HG02981 (cell line): ENCODE results near the gene WNT9A.

ENCODE experiments used
- ATAC-seq: cut with Tn5 transposase; IDR thresholded peaks from one replicate; pipeline ENCODE4 v1.9.1; 2021; ENCODE audit warnings: mild to moderate bottlenecking, moderate library complexity; ENCODE audit not compliant: unreplicated experiment

WNT9A gene

DNA sequence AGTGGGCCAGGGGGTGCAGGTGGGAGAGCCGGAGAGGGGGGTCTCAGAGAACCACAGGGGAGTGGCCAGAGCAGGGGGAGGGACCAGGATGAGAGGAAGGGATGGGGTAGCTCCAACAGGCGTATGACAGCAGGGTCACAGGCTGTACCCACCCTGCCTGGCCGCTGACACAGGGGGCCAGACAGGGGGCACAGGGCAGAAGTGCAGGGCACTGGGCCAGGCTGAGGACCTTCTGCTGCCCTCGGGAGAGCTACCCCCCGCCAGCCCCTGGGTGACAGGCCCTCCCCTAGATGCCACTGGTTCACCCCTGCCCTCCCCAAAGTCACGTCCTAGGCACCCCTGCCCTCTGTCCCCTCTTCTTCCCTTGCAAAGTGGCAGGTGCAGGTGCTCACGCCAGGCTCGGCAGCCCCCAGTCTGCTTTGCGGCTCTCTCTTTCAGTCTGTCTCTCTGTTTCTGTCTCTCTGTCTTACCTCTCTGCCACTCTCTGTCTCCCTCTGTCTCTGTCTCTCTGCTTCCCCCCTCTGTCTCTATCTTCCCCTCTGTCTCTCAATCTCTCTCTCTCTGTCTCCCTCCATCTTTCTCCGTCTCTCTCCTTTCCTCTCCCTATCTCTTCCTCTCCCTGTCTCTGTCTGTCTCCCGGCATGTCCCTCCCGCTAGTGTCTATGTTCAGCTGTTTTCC lies 48.5 kb downstream of the WNT9A start:
- ATAC-seq: no peak

DNA sequence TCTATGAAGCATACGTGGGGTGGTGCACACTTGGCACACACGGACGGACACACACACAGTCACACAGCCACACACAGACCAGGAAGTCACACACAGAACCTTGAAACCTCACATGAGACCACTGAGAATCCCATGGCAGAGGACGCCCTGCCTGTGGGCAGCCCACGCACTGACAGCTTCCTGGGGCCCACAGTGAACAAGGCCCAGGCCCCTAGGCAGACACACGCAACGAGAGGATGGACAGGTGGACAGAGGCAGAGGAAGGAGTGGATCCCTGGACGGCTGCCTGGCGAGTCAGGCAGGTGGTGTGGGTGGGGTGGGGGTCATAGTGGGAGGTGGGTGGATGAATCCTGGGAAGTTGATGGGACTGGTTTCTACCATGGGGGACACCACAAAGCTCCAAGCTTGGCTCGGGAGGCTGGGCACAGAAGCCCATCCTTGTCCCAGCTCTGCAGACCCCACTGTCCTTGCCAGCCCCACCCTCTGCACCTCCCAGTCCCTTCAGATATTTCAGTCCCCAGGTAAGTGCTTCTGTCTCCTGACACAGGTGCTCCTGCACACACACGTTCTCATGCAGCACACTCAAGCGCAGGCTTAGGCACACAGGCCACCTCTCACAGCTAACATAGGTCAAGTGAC lies 49.1 kb downstream of the WNT9A start:
- ATAC-seq: no peak

DNA sequence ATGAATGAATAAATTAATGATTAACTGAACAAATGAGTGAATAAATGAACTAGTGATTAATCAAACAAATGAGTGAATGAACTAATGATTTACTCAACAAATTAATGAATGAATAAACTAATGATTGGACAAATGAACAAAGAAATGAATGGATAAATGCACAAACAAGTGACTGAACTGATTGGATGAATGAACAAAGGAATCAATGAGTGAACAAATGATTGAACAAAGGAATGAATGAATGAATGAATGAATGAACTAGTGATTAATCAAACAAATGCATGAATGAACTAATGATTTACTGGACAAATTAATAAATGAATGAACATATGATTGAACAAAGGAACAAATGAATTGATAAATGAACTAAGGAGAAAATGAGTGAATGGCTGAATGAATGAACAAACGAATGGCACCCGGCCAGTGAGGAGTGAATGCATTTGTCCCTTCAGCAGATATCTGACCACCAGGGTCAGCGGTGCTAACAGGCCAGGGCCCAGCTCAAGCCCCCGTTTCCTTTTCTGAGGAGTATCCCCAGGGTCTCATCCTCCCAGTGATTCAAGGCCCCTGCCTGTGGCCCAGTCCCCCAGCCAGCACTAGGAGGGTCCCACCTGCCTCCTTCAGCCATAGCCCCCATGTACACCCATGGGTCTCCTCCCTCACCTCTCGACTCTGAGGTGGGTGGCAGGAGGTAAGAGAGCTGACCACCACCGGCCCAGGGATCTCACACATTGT lies 49.9 kb downstream of the WNT9A start:
- no peak for ATAC-seq

DNA sequence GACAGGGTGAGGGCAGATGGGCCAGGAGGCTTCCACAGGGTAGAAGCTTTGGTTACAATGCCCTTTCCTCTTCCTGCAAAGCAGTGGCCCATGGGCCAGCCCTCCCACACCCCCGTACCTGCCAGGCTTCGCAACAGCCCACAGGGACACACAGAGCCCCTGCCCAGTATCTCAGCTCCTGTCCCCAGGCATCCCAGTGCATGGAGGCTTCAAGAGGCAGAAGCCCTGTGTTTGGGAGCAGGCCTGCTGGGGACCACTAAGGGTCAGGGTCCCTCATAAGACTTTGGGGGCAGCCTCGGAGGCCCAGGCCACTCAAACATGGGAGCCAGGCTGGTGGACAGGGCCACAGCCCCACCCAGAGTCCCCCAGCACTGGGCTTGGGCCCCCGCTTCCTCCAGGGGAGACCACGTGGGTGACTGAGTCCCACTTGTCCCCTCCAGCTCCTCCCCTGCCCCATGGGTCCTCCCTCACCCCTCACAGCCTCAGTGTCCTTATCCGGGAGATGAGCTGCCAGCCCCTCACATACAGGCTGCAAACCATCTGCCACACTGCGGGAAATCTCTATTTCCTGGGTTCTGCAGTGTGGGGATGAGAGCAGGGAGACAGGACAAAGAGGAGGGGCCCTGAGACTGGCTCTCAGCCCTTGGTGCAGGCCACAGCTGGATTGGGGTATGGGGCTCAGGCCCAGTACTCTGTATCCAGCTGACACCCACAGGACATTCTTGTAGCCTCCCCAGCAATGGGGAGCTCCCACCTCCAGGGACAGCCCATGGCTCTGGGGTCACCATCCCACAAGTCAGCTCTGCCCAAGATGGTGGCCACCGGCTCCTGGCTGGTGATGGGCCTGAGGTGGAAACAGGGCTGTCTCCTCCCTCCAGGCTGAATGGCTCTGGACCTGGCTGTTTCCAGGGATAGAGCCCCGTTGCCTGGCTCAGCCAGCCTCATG lies 50.7 kb downstream of the WNT9A start:
- no peak for ATAC-seq

DNA sequence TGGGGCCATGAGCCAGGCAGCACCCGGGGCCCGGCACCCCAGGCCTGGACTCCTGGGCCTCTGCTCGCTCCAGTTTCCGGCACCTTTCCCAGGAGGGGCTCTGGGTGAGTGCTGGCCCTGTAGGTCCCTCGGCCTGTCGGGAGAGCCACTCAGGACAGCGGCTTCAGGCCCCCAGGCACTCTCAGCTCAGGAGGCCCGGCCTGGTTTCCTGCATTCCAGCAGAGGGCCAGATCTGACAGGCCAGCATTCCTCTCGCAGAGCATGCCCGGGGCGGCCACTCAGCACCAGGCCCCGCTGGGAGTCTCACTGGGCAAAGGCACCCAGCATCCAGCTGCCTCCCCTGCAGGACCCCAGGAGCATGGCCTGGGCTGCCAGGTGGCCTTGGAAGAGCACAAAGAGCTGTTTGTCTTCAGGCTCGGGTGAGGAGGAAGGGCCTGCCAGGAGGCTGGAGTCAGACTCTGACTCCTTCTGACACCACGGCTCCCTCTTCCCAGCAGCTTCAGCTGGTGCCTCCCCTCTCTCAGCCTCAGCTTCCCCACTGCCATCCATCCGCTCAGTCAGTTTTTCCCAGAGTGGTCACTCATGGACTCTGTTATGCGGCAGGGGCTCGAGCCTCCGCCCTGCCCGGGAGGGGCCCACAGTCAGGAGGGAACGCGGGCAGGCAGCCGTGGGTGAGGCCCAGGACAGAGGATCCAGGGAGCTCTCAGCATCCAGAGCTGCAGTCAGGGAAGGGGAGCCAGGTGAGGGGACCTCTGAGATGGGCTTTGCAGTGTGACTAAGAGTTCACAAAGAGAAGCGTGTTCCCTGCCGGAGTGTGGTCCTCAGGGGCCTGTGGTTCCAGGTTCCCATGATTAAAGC lies 51.7 kb downstream of the WNT9A start:
- no peak for ATAC-seq

DNA sequence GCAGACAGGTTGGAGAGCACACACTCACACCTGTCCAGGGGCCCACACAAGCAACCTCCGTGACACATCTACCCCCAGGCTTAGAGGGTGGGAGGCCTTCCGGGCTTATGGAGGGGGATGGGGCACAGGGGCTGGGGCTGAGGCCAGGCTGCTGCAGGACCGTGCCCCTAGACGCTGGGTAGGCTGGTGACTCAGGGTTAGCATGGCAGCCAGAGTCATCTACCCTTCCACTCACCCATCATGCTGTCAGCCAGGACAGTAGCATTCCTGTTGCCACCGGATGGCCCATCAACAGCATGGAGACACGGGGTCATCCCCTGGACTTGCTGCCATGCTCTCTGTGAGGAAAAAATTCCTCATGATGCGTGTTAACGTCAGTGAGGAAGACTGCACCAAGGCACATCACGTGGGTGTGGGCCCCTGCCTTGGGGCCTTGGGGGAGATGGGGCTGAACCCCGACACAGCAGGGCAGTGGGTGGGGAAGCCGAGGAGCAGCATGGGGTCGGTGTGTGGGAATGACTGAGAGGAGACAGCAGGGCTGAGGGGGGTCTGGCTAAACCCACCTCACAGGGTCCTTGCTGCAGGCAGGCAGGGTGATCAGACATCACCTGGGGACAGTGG lies 52.8 kb downstream of the WNT9A start:
- ATAC-seq: no peak

DNA sequence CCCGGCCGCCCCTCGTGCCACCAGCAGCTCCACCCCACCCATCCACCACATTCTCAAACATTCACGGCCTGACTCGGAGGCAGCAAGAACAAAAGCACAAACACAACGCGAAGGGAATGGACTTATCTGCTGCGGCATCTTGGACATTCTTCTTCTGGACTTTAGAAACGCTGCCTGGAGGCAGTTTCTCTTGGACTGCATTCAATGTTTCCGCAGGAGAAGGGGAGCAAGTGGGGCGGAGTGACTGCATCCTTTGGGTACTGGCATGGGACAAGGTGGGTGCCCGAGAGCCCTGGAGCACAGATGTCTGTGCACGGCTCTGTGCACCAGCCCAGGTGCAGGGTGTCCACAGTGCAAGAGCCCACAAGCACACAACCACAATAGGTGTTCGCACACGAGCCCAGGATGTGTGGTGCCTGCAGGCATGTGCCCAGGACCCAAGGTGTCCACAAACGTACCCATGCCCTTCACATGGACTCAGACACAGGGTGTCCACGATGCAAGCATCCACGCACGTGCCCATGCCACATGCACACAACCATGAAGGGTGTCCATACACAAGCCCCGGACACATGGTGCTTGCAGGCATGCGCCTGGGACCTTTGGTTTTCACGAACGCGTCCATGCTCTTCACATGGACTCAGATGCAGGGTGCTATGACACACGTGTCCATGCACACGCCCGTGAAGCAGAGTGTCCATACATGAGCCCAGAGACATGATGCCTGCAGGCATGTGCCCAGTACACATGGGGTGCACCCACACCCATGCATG lies 53.6 kb downstream of the WNT9A start:
- no peak for ATAC-seq

DNA sequence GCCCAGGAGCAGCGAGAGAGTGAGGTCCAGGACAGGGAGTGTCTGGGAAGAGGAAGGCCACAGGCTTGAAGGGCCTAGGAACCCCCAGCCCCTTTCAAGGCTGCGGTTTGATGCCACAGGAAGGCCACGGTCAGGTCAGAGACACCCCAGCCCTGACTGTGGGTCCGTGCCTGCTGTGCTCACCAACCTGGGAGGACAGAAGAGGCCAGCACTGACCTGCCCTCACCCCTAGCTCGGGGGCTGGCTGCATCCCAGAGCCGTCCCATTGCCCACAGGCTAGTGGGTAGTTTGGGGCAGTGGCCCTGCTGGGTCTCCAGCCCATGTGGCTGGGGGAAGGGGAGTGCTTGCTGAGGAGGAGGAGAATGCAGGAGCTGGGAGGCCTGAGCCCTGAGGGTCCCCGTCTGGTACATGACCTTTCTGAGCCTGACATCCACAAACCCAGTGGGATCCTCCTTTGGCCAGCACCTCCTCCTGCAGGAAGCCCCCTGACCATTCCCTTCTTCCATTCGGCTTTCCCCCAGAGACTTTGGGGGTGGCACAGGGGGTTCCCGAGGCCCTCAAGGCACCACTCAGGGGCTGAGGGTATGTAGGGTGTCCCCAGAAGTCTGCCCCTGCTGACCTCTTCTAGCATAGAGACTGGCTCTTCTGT lies 54.3 kb downstream of the WNT9A start:
- no peak for ATAC-seq

DNA sequence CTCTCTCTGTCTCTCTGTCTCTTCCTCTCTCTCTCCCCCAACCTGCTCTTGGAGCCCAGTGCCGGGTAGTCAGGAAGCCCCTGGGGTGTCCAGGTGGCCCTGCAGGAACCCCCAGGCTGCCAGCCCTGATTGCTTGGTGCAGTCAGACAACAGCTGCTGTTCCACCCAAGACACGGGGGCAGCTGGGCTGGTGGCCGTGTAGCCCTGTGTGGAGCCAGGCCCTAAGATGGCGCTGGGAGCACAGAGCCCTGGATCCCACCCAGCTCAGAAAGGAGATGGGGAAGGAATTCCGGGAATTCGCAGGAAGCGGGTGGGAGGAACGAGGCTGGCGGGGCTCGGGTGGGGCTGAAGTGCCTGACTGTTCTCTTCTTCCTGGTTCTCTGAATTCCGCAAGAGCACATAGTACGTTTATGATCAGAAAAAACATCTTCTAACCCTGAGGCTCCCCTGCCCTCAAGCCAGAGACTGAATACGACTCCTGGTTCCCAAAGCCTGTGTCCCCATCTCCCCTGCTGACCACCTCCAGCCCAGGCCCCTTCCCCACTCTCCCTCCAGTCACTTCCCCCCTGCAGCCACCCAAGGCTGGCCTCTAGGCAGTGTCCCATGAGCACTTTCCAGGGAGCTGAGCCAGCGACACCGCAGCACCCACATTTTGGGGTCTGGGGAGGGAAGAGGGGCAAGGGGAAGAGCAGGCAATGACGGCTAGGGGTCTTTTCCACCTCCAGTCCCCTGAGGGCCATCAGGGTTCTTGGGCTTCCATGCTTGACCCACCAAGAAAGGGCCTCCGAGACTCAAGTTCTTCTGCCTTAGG lies 55.0 kb downstream of the WNT9A start:
- ATAC-seq: no peak

DNA sequence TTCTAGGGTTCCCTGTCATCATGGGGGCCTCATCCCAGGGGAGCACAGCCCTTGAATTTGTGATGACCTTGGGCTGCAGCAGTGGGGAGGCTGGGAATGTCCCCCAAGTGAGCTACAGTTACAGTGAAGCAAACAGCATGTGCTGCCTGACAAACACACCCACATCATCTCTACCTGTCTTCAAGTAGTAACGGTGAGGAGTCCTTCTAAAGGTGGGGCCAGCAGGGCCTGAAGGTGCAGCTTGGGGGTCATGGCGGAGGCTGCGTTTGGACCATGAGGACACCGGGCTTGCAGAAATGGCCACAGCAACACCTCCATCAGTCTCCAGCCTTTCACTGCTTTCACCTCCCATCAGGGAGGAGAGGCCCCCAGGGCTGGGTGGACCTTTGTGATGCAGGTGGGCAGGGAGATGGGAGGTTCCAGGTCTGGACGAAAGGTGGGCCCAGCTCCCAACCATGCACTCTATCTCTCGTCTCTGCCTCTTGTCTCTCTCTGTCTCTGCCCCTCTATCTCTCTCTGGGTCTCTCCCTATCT lies 55.7 kb downstream of the WNT9A start:
- ATAC-seq: no peak

DNA sequence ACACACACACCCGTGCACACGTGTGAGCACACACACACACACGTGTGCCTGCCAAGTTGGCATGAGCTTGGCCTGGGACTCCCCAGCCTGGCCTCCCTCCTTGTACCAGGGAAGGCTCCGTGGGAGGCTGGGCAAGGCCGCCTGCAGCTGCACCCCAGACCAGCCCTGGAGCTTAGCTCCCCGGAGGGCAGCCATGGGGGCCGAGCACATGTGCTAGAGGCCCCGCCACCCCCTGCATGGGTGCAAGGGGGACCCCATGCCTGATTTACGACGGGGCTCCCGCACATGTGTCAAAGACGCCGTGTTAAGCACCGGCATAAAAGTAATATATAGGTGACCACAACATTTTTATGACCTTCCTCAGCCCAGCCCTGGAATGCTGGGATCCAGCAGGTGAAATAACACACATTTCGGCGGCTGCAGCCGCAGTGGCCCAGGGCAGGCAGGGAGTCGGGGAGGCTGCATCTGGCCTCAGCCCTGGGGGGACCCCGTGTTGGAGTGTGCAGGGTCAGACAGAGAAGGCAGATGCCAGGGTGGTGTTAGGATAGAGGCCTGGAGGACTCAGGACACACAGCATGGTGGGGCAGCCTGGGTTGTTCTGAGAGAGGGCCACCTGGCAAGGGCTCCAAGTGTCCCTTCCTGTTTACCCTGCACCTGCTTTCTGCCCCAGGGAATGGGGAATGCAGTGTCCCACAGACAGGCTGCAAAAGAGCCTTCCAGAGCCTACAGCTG lies 56.3 kb downstream of the WNT9A start:
- no peak for ATAC-seq

DNA sequence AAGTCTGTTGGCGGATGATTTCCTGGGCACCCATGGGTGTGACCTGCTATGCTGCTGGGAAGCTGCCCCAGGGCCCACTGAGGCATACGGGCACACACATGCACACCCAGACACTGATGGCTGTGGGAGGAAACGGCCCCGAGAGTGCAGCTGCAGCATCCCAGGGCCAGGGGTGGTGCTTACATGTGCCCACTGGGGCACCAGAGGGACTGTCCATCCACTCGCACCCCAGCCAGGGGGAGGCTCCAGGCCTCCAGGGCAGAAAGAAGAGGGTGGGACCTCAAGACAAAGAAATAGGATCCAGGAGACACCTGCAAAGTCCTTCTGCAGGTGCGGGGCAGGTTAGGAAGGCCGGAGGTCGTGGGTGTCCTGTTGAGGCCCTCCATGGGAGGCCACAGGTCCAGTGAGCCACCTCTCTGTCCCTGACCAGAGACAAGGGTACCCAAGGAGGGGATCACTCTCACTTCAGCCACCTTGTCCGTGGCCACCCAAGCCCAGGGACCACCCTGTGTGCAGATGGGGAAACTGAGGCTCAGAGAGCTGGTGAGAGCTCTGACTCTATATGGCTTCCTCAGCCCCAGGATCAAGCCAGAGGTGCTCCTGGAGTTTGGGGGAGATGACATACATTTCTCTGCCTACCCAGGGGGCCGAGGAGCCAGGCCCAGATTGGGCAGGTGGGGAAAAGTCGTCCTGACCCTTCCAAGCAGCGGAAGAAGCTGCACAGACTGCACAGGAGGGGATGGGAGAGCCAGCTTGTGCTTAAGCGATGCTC lies 57.1 kb downstream of the WNT9A start:
- ATAC-seq: no peak

DNA sequence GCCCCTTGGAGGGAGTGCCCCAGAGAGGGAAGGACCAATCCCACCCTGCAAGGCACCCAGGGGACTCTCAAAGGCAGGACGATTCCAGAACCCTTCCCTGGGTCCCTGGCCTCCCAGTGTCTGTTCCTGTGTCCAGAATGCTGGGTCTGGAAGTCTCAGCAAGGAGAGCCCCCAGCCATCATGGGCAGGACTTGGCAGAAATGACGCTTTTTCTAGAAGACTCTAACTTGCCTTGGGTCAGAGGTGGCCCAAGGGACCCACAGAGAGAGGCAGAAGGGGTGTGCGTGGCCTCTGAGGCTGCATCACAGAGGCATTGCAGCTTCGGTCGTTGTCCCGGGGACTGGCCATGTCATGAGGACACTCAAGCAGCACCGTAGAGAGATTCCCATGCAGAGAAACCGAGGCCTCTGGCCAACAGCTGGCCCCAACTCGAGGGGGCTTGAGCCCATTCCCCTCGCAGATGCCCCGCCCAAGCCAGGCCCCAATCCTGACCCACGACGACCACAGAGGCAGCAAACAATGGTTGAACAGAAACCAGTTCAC lies 57.8 kb downstream of the WNT9A start:
- ATAC-seq: no peak

DNA sequence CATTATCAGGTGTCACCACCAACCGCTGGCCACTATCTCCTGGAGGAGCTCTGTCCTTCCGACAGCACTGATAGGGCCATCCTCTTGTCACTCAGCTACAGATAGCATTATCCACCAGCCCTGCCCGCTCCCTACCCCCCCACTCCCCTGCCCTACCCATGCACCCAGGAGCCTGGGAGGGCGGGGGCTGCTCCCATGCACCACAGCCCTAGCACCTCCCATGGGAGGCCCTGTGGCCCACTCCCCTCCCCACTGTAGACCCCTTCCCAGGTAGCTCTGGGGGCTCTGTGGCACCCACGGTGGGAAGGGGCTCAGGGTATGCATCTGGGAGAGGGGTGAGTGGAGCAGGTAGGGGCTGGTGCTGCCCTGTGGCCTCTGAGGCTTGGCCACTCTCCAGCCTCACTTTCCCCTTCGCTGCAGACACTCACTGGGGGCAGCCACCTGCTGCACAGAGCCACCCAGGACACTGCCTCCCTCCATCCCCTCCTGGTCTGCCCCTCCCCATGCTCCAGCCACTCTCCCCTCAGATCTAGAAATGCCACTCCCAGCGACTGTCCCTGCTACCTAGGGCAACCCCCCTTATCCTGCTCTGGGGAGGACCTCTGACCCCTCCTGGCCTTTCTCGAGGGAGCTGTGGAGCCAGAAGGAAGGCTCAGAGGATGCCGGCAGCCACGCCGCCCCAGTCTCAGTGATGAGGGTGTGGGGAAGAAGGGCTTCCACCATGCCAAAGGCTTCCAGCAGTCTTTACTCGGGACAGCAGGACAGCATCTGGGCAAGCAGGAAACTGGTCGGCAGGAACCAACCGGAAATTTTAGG lies 58.5 kb downstream of the WNT9A start:
- ATAC-seq: no peak
